GM23248 (cell line): ENCODE measurements around the gene ARHGAP24. TPM values are rescaled to one million over a fixed set of nuclear protein-coding genes. Genes with fewer than 3 reads are reported as not detected.
"Not testable (repeated sequence)": the region's sequence is repeated elsewhere in the genome, so short reads cannot be mapped to it uniquely, and the experiment has no call there.

ENCODE experiments used
- DNase-seq: peaks from one replicate; pipeline ENCODE4 v3.0.0-alpha.2; 2015
- H2AFZ ChIP-seq: fragments of 200-600 bp; sonication (generic); 2 replicates; pipeline ENCODE4 v1.6.1; 2016; ENCODE audit warnings: antibody characterized with exemption
- H3F3A ChIP-seq: fragments of 200-600 bp; sonication (generic); 2 replicates; pipeline ENCODE4 v1.6.1; 2016; ENCODE audit warnings: mild to moderate bottlenecking, antibody characterized with exemption, mixed run types; ENCODE audit not compliant: insufficient read depth
- H3K27ac ChIP-seq: fragments of 200-600 bp; sonication (generic); 2 replicates; pipeline ENCODE4 v1.5.1; 2016; ENCODE audit warnings: mild to moderate bottlenecking
- H3K27me3 ChIP-seq: fragments of 200-600 bp; sonication (generic); replicated peaks from 2 replicates; pipeline ENCODE4 v1.6.1; 2016; ENCODE audit warnings: mild to moderate bottlenecking; ENCODE audit not compliant: insufficient read depth
- H3K36me3 ChIP-seq: fragments of 200-600 bp; sonication (generic); 2 replicates; pipeline ENCODE4 v1.6.1; 2016; ENCODE audit warnings: low read depth, mild to moderate bottlenecking
- H3K4me1 ChIP-seq: fragments of 200-600 bp; sonication (generic); 2 replicates; pipeline ENCODE4 v1.6.1; 2016; ENCODE audit warnings: mild to moderate bottlenecking; ENCODE audit not compliant: insufficient read depth
- H3K4me2 ChIP-seq: fragments of 200-600 bp; sonication (generic); one replicate; pipeline ENCODE4 v1.6.1; 2016; ENCODE audit warnings: mild to moderate bottlenecking; ENCODE audit not compliant: unreplicated experiment
- H3K4me3 ChIP-seq: fragments of 200-600 bp; sonication (generic); 2 replicates; pipeline ENCODE4 v1.5.1; 2016; ENCODE audit warnings: mild to moderate bottlenecking
- H3K79me2 ChIP-seq: fragments of 200-600 bp; sonication (generic); 2 replicates; pipeline ENCODE4 v1.6.1; 2016; ENCODE audit warnings: mild to moderate bottlenecking; ENCODE audit not compliant: insufficient read depth
- H3K9ac ChIP-seq: fragments of 200-600 bp; sonication (generic); 2 replicates; pipeline ENCODE4 v1.6.1; 2016; ENCODE audit warnings: mild to moderate bottlenecking
- H3K9me2 ChIP-seq: fragments of 200-600 bp; sonication (generic); 2 replicates; pipeline ENCODE4 v1.6.1; 2016; ENCODE audit warnings: mixed run types, mild to moderate bottlenecking, moderate library complexity; ENCODE audit not compliant: insufficient read depth
- H3K9me3 ChIP-seq: fragments of 200-600 bp; sonication (generic); one replicate; pipeline ENCODE4 v1.6.1; 2017; ENCODE audit warnings: low read depth
- H4K20me1 ChIP-seq: fragments of 200-600 bp; sonication (generic); 2 replicates; pipeline ENCODE4 v1.6.0; 2016; ENCODE audit not compliant: insufficient read depth
- EZH2 ChIP-seq: fragments of 200-600 bp; sonication (generic); IDR thresholded peaks from 2 replicates; pipeline ENCODE4 v1.6.1; 2018; ENCODE audit warnings: antibody characterized with exemption, mild to moderate bottlenecking; ENCODE audit not compliant: insufficient read depth, poor library complexity, severe bottlenecking
- EZH2phosphoT487 ChIP-seq: fragments of 200-600 bp; sonication (generic); IDR thresholded peaks from 2 replicates; pipeline ENCODE4 v1.6.1; 2018; ENCODE audit warnings: antibody characterized with exemption, moderate library complexity, mild to moderate bottlenecking, low read depth; ENCODE audit not compliant: insufficient read depth
- WGBS, 2 experiments: methylation state at CpG; one replicate each; pipeline ENCODE4 v1.1.6; 2015 to 2017; ENCODE audit warnings: low lambda C conversion rate in 2 of 2, low coverage in 1 of 2; ENCODE audit errors: missing lambda C conversion rate in 2 of 2; 5-methylcytosine and 5-hydroxymethylcytosine counted together
- in situ Hi-C: fragments of 300-500 bp; cut with MboI; formaldehyde crosslinking; loops from 2 replicates; pipeline ENCODE4 v1.15.0; 2020
- polyA plus RNA-seq: library from polyadenylated mRNA; unstranded; fragments of >200 nt; fragmentation: Nextera tagmentation; extraction: Ambion mirVana; gene quantifications from 2 replicates; pipeline ENCODE4 v1.2.1, GENCODE V29; 2016
- total RNA-seq: library from RNA; depleted of rRNA; stranded (reverse); fragments of >200 nt; shearing (Covaris generic); gene quantifications from 2 replicates; pipeline ENCODE4 v1.2.3, GENCODE V29; 2014

The ARHGAP24 gene
- total and polyA plus RNA-seq, 2 experiments from 2014 or later, result 24.1 to 31.6 TPM

DNA sequence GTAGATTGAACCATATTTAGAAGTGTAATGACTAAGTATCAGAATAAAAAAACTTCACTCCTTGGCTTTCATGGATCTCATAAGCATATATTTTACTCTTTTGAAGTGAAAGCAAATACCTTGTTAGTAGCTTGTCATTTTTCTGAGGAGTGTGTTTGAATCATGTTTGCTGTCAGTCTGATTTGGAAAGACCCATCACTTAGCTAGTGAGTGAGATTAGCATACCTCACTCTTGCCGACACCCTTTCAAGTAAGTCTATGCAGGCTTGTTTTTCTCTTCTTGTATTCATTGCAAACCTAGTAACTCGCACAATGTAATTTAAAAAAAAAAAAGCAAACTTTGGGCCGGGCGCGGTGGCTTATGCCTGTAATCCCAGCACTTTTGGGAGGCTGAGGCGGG lies 360.0 kb downstream of the ARHGAP24 start:
- peaks cover 99% of the 10 kb centered on the region for H3K79me2 ChIP-seq
- TF ChIP-seq EZH2phosphoT487 (no peak), EZH2 (no peak)
- H2AFZ ChIP-seq, result no peak overlapping the region
- in situ Hi-C loops, result no loop called here
- no peak for DNase-seq
- H3K9me3 ChIP-seq, result no peaks in the 10 kb centered on the region
- no peak overlapping the region for H3K9ac ChIP-seq
- H3K27me3 ChIP-seq, result no peaks in the 10 kb centered on the region
- peaks cover 8% of the 10 kb centered on the region for H3F3A ChIP-seq
- no peak overlapping the region for H3K4me3 ChIP-seq
- H3K4me2 ChIP-seq, result no peak overlapping the region
- no peaks in the 10 kb centered on the region for H3K36me3 ChIP-seq
- H3K4me1 ChIP-seq, result peaks cover 6% of the 10 kb centered on the region
- H3K9me2 ChIP-seq, result no peaks in the 10 kb centered on the region
- WGBS, 2 experiments, result 98% methylated on average over 6 of the region's 6 CpGs
- H4K20me1 ChIP-seq, result no peaks in the 10 kb centered on the region
- no peak overlapping the region for H3K27ac ChIP-seq

DNA sequence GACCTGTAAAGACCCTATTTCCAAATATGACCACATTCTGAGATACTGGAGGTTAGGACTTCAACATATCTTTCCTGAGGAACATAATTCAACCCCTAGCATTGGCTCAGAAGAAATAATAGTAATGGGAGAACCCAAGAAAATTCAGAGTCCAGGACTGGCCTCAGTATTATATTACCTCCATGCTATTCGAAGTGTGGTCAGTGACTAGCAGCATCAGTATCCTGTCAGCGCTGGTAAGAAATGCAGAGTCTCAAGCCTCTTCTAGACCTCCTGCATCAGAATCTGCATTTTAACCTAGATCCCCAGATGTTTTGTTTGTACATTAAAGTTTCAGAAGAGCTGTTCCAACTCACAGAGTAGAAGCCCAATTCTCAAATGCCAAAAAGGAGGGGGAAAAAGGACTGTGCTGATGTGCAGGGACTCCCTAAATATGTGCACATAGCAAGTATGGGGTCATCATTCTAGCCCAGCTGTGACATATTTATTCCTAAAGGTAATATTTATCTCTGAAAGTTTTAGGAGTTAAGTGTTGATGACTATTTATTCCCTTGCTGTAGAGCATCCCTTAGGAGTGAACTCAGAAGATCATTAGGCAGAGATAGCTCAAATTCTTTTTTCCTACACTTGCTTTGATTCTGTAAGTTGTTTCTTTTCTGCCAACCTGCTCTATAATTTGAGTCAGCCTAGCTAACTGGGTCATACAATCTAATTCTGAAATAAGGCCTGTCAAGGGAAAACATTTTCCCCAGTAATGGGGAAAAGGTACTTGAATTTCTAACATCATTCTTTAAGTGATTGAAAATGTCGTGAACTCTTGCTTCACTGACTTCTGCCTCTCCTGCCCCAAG lies 361.9 kb downstream of the ARHGAP24 start:
- 78 to 80% methylated on average over 3 of the region's 3 CpGs for WGBS, 2 experiments
- no peak overlapping the region for H3K9ac ChIP-seq
- H3K9me2 ChIP-seq, result no peaks in the 10 kb centered on the region
- no peaks in the 10 kb centered on the region for H3K4me1 ChIP-seq
- in situ Hi-C loops, result no loop called here
- DNase-seq, result no peak
- no peaks in the 10 kb centered on the region for H3K27me3 ChIP-seq
- no peak overlapping the region for H3K4me3 ChIP-seq
- H3K4me2 ChIP-seq, result no peak overlapping the region
- H3K36me3 ChIP-seq, result no peaks in the 10 kb centered on the region
- no peak overlapping the region for H2AFZ ChIP-seq
- H3K9me3 ChIP-seq, result no peaks in the 10 kb centered on the region
- TF ChIP-seq EZH2, result no peak
- TF ChIP-seq EZH2phosphoT487, result no peak
- peaks cover 99% of the 10 kb centered on the region for H3K79me2 ChIP-seq
- no peak overlapping the region for H3K27ac ChIP-seq
- 0 out of 2 replicates have a peak, but pooled peaks cover 3% of the 10 kb centered on the region for H3F3A ChIP-seq
- no peaks in the 10 kb centered on the region for H4K20me1 ChIP-seq

GRCh38 chr4:85837439-85837733 lies 362.4 kb downstream of the ARHGAP24 start:
- H3K27ac ChIP-seq, result no peak overlapping the region
- no peak overlapping the region for H3K9ac ChIP-seq
- 0 out of 2 replicates have a peak, but pooled peaks cover 3% of the 10 kb centered on the region for H3F3A ChIP-seq
- H4K20me1 ChIP-seq, result no peaks in the 10 kb centered on the region
- 84 to 89% methylated on average over 4 of the region's 4 CpGs for WGBS, 2 experiments
- H3K9me2 ChIP-seq, result no peaks in the 10 kb centered on the region
- peaks cover 99% of the 10 kb centered on the region for H3K79me2 ChIP-seq
- H3K9me3 ChIP-seq, result no peaks in the 10 kb centered on the region
- TF ChIP-seq EZH2 (no peak), EZH2phosphoT487 (no peak)
- H3K4me1 ChIP-seq, result peaks cover 3% of the 10 kb centered on the region; the same call in 1 of the 2 replicates
- no peak overlapping the region for H3K4me2 ChIP-seq
- no peak for DNase-seq
- no peaks in the 10 kb centered on the region for H3K27me3 ChIP-seq
- no peaks in the 10 kb centered on the region for H3K36me3 ChIP-seq
- no peak overlapping the region for H2AFZ ChIP-seq
- in situ Hi-C loops, result no loop called here
- no peak overlapping the region for H3K4me3 ChIP-seq

DNA sequence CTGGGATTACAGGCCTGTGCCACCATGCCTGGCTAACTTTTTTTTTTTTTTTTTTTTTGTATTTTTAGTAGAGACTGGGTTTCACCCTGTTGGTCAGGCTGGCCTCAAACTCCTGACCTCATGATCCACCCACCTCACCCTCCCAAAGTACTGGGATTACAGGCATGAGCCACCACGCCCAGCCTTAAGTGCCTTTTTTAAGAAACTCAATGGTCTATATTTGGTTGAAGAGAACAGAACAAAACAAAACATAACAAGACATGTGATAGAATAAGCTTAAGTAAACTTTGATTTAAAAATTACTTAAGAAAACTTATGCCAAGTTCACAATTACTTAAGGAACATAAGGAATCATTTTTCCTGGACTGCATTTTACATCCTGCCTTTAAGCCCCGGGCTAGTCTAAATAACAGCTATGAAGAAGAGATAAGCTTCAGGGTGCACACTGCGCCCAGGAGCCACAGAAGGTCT lies 365.1 kb downstream of the ARHGAP24 start:
- H2AFZ ChIP-seq, H4K20me1 ChIP-seq, H3K27me3 ChIP-seq, H3F3A ChIP-seq, DNase-seq, H3K36me3 ChIP-seq, H3K27ac ChIP-seq, in situ Hi-C loops, H3K4me2 ChIP-seq, H3K9ac ChIP-seq, H3K9me2 ChIP-seq, H3K9me3 ChIP-seq, H3K4me3 ChIP-seq: not testable (repeated sequence)
- Histone ChIP-seq H3K4me1 (peaks cover 10% of the 10 kb centered on the region), H3K79me2 (peaks cover 97% of the 10 kb centered on the region)
- 57 to 61% methylated on average over 3 of the region's 3 CpGs for WGBS, 2 experiments
